ENCODE results near the gene R3HDM4.
"Not testable (repeated sequence)": the region's sequence is repeated elsewhere in the genome, so short reads cannot be mapped to it uniquely, and the experiment has no call there.

Gene R3HDM4

GRCh38 chr19:853614-854220 is 59.3 kb downstream of the R3HDM4 start:
- DNase-seq: not testable (repeated sequence)

- DNase-seq: no peak
Measured at GRCh38 chr19:853014-853585, 59.9 kb downstream of the R3HDM4 start.

- DNase-seq: no peak
Measured at GRCh38 chr19:852136-853013, 60.6 kb downstream of the R3HDM4 start, which contains the start of gene ELANE. Gene ELANE (plus strand): TSS chr19:852303. CDS start chr19:852329, 26 bp downstream.

- DNase-seq: no peak
Measured at GRCh38 chr19:850979-851335, 62.1 kb downstream of the R3HDM4 start.

- DNase-seq: no peak
Measured at GRCh38 chr19:850221-850978, 62.6 kb downstream of the R3HDM4 start.

- not testable (repeated sequence) for DNase-seq
Measured at GRCh38 chr19:849195-849594, 63.8 kb downstream of the R3HDM4 start.

- no peak for DNase-seq
Measured at GRCh38 chr19:848386-848921, 64.6 kb downstream of the R3HDM4 start.
